HG03095 (cell line): ENCODE measurements around the gene TULP1.

ENCODE experiments used
- ATAC-seq: cut with Tn5 transposase; IDR thresholded peaks from one replicate; pipeline ENCODE4 v1.9.1; 2021; ENCODE audit warnings: moderate library complexity; ENCODE audit not compliant: unreplicated experiment

TULP1 gene

DNA sequence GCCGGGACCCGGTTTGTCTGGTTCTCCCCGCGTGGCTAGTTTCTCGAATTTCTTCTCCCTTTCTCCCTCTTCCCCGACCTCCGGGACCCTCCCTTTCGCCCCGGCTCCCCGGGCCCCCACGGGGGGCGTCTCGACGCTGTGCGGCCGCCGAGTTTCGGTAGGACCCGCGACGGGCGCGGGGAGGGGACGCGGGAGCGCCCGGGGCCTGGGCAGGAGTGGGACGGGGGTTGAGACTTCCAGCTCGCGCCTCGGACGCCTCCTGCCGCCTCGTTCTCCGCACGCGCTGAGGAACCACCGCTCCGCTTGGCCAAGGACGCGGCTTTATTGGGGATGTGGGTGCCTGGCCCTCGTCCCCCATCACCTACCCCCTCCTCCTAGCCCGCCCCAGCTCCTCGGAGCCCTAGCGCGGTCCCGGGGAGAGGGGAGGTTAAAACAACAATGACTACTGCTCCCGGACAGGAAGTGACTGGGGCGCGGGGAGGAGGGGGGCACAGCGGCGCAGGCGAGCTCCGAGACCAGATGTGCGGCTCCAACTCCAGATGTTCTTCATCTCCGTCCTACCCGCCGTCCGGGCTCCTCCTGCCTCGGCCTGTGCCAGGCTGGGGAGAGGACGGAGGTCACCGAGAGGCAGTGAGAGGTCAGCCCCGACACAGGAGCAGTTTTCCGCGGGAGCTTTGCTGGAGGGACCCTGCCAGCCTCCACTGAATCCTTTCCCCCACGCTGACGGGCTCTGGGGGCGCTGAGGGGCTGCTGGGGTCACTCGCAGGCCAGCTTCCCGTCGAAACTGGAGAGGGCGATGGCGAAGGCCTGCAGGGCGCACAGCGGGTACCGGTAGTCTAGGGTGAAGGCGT lies 14.9 kb downstream of the TULP1 start:
- no peak for ATAC-seq

DNA sequence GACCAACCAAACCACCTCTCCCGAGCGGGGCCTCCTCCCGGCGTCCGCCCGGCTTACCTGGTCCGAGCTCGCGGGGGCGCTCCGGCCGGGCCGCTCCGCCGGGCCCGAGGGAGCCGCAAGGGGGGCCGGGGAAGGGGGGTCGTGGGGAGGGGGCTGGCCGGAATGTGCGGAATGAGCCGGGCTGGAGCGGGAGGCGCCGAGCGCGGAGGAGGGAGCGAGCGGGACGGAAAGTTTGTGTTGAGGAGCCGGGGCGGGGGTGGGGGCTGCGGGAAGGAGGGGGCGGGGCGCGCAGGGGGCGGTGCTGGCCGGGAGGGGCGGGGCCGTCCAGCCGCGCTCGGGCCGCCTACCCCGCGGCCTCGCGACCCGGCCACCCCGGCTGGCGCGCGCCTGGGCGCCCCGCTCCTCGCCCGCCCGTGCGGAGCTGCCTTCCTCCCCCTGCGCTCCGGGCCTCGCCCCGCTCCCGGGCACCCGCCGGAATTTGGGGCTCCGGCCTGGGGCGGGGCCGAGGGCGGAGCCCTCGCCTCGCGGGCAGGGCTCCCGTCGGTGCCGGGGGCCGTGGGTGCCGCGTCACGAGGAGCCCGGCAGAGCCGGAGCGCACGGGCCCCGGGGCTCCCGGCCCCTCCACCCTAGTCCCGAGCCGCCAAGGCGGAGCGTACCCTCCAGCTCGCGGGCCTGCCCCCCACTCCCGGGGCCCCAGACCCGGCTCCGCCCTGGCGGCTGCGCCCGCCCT lies 15.7 kb downstream of the TULP1 start, which contains the start of gene TEAD3:
Gene TEAD3 (minus strand): TSS at position 239 of the 730 bp plus-strand sequence.
- no peak for ATAC-seq

DNA sequence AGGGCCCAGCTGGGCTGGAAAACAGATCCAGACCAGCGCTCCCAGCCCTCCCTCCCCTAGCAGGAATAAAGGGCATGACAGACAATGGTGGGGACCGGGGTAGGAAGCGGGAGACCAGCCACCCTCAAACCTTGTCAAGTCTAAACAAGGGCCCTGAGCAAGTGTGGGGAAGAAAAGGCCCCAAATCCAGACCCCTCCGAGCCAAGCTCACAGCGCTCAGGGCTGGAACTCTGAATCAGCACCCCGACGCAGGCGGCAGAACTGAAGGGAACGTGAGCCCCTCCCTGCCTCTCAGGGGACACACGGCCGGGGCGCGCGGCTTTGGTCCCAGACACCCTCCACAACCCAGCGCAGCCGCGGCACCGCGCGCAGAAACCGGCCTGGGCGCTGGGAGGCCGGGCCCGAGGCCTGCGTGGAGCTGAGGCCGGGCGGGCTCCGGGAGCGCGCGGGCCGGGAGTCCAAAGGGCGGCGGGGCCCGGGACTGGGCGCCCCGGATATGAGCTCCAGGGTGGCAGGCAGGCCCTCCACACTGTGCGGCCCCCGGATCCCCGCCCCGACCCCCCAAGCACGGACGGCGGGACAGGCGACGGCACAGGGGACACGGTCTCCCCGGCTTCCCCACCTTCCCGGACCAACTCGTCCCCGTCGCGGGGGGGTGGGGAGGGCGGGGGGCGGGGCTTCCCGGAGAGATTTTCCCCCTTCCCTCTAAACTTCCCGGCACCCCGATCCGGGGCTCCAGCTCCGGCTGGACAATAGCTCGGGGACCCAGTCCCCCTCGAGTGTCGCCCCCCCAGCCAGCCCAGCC lies 16.5 kb downstream of the TULP1 start:
- ATAC-seq: no peak

DNA sequence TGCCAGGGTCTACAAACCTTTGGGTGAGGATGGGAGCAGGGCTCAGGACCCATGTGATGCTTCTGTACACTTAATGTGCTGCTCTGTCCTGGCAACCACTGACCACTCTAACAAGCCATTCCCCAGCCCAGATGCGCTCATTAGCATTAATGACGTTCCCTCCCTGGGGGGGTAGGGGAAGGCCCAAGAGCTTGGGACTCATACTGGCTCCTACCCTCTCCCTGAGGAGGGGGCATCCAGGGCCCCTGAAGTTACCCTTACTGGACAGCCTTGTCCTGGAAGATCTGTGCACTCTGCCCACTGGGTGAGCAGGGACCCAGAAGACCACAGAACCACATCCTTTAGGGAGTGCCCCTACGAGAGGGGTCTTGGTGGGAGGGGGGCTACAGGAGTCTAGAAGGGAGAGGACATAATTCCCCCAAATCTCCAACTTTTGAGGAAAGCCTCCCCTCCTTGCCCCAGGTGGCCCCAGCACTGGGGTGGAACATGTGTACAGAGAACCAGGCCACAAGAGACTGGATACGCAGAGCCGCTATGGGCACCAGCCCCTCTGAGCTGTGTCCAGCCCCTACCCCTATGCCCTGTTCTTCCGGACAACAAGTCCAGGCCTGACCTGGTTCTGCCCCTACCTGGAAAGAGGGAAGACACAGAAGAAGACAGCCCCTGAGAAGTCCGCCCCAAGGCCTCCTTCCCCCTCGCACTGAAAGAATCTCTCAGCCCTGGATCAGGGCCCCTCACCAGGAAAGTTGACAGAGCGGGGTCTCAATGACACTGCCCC lies 17.2 kb downstream of the TULP1 start:
- no peak for ATAC-seq

GRCh38 chr6:35494161-35494563 lies 18.5 kb downstream of the TULP1 start:
- ATAC-seq: no peak

DNA sequence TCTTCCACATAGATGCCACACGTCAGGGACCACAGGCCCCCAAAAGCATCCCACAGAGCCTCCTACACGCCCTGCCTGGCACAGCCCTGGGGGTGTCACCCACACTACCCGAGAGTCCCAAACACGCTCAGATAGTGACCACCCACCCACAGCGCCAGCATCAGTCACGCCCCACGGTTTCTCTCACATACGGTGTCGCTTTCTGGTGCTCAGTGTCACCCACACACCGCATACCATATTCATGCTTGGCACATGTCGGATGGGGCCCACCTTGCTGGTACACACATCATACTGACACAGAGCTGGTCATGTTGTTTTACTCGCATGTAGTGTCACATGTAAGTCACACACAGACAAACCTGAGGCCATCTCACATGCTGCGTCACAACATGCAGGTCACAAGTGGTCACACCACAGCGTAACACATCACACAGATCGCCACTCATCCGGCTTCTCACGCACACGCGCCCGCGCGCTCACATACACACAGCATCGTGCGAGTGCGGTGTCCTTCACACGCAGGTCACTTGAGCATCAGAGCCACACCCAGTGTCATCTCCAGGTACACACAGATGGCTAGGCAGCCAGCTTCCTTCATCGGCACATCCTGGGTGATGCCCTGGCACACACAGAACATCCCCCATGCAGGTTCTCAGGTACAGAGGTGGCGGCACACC lies 19.3 kb downstream of the TULP1 start:
- no peak for ATAC-seq

GRCh38 chr6:35492974-35493284 lies 19.8 kb downstream of the TULP1 start:
- no peak for ATAC-seq

DNA sequence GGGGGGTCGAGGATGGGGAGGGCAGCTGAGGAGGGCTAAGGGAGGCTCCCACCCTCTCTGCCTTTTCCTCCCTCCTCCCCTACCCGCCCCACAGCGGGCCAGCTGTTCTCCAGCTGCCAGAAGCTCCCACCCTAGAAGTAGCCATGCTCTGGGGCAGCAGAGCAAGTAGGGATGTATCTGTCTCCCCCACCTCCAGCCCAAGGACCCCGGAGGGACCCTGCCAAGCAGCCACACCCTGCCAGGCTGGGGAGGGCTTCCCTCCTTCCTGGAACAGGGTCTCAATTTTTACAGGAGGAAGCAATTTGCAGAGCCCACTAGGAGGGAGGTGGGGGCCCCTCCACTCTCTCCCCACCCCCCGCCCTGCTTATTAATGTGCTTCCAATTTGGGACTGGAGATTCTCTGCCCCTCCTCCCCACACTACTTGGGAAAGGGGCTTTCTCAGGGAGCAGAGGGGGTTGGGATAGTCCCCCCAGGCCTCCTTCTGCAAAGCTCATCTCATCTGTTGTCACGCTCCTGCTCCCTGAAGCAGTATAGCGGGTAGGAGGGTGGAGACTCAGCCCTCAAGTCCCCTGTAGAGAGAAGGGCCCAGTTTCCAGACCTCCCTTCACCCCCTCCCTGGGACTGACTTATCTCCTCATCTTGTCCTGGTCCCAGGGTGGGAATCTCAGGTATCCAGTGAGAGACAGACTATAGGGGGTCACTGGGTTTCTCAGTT lies 20.3 kb downstream of the TULP1 start:
- ATAC-seq: no peak

DNA sequence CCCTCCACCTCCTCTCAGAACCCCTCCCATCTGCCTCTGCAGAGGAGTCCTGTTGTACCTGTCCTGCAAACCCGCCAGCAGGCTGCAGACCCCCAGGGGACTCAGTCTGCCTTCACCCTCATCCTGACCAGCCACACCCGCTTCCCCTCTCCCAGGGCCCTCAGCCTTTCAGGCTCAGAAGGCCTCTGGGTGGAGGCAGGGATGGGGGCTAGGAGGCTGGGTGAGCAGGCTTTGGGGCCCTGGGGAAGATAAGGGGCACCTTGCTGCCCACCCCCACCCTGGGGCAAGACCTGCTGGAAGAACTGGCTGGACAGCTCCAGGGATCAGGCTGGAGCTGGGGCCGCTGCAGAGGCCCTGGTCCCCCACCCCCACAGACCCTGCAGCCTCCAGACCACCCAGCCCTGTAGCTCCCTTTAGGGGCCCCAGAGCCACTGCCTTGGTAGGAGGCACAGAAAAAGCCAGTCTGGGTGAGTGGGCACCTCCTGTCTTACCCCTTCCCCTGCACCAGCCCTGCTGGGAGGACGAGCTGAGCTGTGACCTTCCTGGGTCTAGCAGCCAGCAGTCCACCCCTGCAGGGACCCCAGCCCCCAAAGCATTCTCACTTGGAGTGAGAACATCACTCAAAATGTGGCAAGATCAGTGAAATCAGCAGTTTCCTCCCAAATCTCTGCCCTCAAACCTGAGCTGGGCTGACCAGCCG lies 21.0 kb downstream of the TULP1 start:
- no peak for ATAC-seq

GRCh38 chr6:35490821-35491557 lies 21.7 kb downstream of the TULP1 start:
- no peak for ATAC-seq

GRCh38 chr6:35489995-35490791 lies 22.5 kb downstream of the TULP1 start:
- no peak for ATAC-seq

DNA sequence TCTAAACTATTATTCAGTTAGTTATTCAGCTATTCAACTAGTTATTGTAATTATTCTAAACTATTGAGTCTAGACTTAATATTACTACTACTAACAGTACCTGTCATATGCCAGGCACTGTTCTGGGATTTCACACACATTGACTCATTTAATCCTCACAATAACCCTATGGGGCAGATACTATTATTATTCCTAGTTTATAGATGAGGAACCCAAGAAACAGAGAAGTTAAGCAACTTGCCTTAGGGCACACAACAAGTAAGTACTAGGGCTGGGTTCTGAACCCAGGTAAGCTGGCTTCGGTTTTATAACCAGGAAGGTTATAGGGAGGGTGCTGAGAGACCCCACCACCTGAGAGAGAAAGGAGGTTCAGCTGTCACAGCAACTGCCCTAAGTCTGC lies 23.6 kb downstream of the TULP1 start:
- ATAC-seq: no peak

DNA sequence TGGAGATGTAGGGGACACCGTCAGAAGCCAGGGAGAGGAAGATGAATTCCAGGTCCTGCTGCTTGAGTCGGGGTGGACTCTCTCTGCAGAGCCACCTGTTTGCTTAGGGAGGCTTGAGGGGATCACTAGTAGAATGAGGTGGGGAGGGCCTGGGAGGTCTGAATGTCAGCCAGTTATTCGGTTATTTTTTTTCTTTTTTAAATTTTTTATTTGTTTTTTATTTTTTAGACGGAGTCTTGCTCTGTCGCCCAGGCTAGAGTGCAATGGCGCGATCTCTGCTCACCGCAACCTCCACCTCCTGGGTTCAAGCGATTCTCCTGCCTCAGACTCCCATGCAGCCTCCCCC lies 24.2 kb downstream of the TULP1 start:
- no peak for ATAC-seq

- no peak for ATAC-seq
Observed at GRCh38 chr6:35487658-35488516, 24.8 kb downstream of the TULP1 start.

DNA sequence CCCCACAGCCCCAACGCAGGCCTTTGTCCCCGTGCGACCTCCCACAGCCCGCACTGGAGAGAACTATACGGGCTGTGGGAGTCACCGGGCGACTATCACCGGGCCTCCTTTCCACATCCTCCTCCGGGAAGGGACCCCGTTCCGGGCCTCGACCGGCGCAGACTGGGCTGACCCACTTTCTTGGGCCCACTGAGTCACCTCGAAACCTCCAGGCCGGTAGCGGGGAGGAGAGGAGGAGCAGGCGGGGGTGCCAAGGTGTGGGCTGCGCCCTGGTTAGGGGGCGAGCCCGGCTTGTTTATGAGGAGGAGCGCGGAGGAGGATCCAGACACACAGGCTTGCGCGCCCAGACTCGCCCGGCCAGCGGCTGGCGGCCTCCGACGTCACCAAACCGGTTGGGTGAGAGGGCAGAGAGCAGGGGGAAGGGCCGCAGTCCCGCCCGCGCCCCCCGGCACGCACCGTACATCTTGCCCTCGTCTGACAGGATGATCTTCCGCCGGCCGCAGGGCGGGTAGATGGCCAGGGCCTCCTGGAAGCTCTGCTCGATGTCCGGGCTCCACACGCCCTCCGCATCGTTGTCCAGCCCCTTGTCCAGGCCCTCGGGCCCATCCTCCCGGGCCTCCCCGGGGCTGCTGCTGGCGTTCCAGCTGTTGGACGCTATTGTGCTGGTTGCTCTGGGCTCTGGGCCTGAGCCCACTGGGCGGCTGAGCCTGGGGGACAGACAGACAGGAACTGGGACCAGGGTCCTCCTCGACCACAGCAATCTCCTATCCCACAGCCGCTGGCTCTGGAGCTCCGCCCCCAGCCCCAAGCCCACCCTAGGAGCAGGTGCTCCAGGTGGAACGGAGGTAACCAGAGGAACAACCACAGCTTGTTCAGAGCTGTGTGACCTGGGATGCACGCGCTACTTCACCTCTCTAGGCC lies 26.4 kb downstream of the TULP1 start:
- ATAC-seq: no peak
